SK-N-SH treated with all-trans-retinoic acid at 6 μM for 48 hours (cell line): ENCODE data around the gene HES4.

ENCODE experiments used
- CREB5 ChIP-seq: fragments of 250-450 bp; sonication (Bioruptor Pico); IDR thresholded peaks from 2 replicates; pipeline ENCODE4 v1.5.1; 2020; ENCODE audit warnings: low read depth, mild to moderate bottlenecking, moderate library complexity
- CSDC2 ChIP-seq: fragments of 250-450 bp; sonication (Bioruptor Pico); IDR thresholded peaks from 2 replicates; pipeline ENCODE4 v1.5.0; 2020; ENCODE audit warnings: mild to moderate bottlenecking, moderate library complexity
- CSRNP3 ChIP-seq: fragments of 250-450 bp; sonication (Bioruptor Pico); IDR thresholded peaks from 2 replicates; pipeline ENCODE4 v1.5.1; 2021; ENCODE audit warnings: mild to moderate bottlenecking, moderate library complexity
- GLIS3 ChIP-seq: fragments of 250-450 bp; sonication (Bioruptor Pico); IDR thresholded peaks from 2 replicates; pipeline ENCODE4 v1.5.0; 2020; ENCODE audit warnings: mild to moderate bottlenecking, moderate library complexity
- ISL1 ChIP-seq: fragments of 250-450 bp; sonication (Bioruptor Pico); IDR thresholded peaks from 2 replicates; pipeline ENCODE4 v2.1.2; 2022; ENCODE audit warnings: mild to moderate bottlenecking, moderate library complexity
- OSR1 ChIP-seq: fragments of 250-450 bp; sonication (Bioruptor Pico); IDR thresholded peaks from 2 replicates; pipeline ENCODE4 v1.8.0; 2022; ENCODE audit warnings: moderate library complexity, mild to moderate bottlenecking, inconsistent platforms
- PATZ1 ChIP-seq: fragments of 250-450 bp; sonication (Bioruptor Pico); IDR thresholded peaks from 2 replicates; pipeline ENCODE4 v1.8.0; 2020; ENCODE audit warnings: mild to moderate bottlenecking, moderate library complexity, borderline replicate concordance
- POU6F1 ChIP-seq: fragments of 250-450 bp; sonication (Bioruptor Pico); IDR thresholded peaks from 2 replicates; pipeline ENCODE4 v1.8.0; 2021; ENCODE audit warnings: low read depth, mild to moderate bottlenecking, moderate library complexity, borderline replicate concordance
- TOX ChIP-seq: fragments of 250-450 bp; sonication (Bioruptor Pico); IDR thresholded peaks from 2 replicates; pipeline ENCODE4 v1.8.0; 2021; ENCODE audit warnings: mild to moderate bottlenecking, moderate library complexity, borderline replicate concordance
- ZFP3 ChIP-seq: fragments of 250-450 bp; sonication (Bioruptor Pico); IDR thresholded peaks from 2 replicates; pipeline ENCODE4 v1.5.0; 2020; ENCODE audit warnings: mild to moderate bottlenecking, moderate library complexity
- ZNF565 ChIP-seq: fragments of 450-650 bp; formaldehyde crosslinking; conservative IDR thresholded peaks from 2 replicates; pipeline ENCODE4 v1.5.0; 2020; ENCODE audit warnings: low read depth, mild to moderate bottlenecking, moderate library complexity
- ZNF70 ChIP-seq: fragments of 450-650 bp; formaldehyde crosslinking; IDR thresholded peaks from 2 replicates; pipeline ENCODE4 v1.5.0; 2020; ENCODE audit warnings: mild to moderate bottlenecking, moderate library complexity
- ZNF8 ChIP-seq: fragments of 450-650 bp; formaldehyde crosslinking; IDR thresholded peaks from 2 replicates; pipeline ENCODE4 v1.5.0; 2020; ENCODE audit warnings: mild to moderate bottlenecking, moderate library complexity

- TF ChIP-seq PATZ1 (CRISPR knock-in tag) (no peak), ZNF8 (CRISPR knock-in tag) (no peak), ZFP3 (no peak), CREB5 (CRISPR knock-in tag) (no peak), CSRNP3 (CRISPR knock-in tag) (no peak), POU6F1 (no peak), TOX (no peak), ISL1 (no peak), OSR1 (CRISPR knock-in tag) (no peak), ZNF565 (CRISPR knock-in tag) (no peak), CSDC2 (CRISPR knock-in tag) (no peak), ZNF70 (CRISPR knock-in tag) (no peak), GLIS3 (CRISPR knock-in tag) (no peak)
These were observed 48.9 kb upstream of the HES4 start for GRCh38 chr1:1048765-1049164.
